Measurements from ENCODE around the gene HTR7.
A peak's percentile ranks its signal among the peaks of the same experiment; 100 is the strongest.

The HTR7 gene

DNA sequence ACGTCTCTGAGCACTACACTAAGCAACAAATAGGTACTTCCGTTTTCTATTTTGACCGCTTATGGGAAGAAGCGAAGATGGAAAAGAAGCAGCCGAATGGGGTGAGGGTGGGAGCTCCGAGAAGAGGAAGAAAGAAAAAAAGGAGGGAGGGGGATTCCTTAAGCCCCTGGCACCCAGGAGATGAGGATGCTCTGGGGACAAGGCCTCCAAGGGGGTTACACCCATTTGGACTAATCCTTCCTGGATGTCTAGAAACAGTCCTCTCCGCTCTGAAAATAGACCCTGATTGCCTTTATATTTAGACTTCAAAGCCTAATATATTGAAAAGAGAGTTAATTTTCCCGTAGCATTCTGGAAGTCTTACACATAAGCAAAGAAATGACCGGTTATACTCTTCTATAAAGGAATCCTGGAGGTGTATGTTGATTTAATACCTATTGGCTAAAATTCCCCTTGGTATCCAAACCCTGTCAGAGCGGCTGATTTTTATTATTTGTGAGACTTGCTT lies 676 bp upstream of the HTR7 start:
- no peak for DNase-seq
- Histone ChIP-seq H3K4me1 (ENCODE audit: insufficient read depth, low read length) (peaks cover 14% of the 10 kb centered on the region), H4K20me1 (ENCODE audit: insufficient read depth, low read length) (no peaks in the 10 kb centered on the region), H3K9me3 (ENCODE audit: insufficient read depth, low read length, severe bottlenecking) (no peaks in the 10 kb centered on the region), H3K4me3 (ENCODE audit: low read depth in 1 of 2, low read length in 2 of 2) (peak overlapping the region in 1 of 2 experiments; percentile 56; a peak in 2 of 4 replicates), H3K27me3 (ENCODE audit: insufficient read depth, low read length, poor library complexity) (peaks cover 80% of the 10 kb centered on the region), H3K36me3 (ENCODE audit: insufficient read depth, low read length) (no peaks in the 10 kb centered on the region), H3K79me2 (ENCODE audit: insufficient read depth, low read length) (no peaks in the 10 kb centered on the region), H3K4me2 (ENCODE audit: insufficient read depth, low read length) (peak overlapping the region; percentile 82), H3K9ac (ENCODE audit: low read depth, low read length) (0 out of 2 replicates have a peak overlapping the region, but pooled peaks have one; percentile 19), H2AFZ (ENCODE audit: low read depth, low read length) (peak overlapping the region; percentile 71; the same call in 1 of the 2 replicates), H3K27ac (ENCODE audit: low read length) (no peak overlapping the region)
- peak; percentile 7; the same call in 1 of the 3 replicates for ATAC-seq (ENCODE audit: insufficient read depth, low read depth)
- peak; percentile 94 for TF ChIP-seq EZH2 (IDR thresholded peaks at IDR 0.05; ENCODE audit: borderline replicate concordance, low read depth, low read length, severe bottlenecking)
- TF ChIP-seq, protein P1, sequence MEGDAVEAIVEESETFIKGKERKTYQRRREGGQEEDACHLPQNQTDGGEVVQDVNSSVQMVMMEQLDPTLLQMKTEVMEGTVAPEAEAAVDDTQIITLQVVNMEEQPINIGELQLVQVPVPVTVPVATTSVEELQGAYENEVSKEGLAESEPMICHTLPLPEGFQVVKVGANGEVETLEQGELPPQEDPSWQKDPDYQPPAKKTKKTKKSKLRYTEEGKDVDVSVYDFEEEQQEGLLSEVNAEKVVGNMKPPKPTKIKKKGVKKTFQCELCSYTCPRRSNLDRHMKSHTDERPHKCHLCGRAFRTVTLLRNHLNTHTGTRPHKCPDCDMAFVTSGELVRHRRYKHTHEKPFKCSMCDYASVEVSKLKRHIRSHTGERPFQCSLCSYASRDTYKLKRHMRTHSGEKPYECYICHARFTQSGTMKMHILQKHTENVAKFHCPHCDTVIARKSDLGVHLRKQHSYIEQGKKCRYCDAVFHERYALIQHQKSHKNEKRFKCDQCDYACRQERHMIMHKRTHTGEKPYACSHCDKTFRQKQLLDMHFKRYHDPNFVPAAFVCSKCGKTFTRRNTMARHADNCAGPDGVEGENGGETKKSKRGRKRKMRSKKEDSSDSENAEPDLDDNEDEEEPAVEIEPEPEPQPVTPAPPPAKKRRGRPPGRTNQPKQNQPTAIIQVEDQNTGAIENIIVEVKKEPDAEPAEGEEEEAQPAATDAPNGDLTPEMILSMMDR (IDR thresholded peaks at IDR 0.05; ENCODE audit: borderline replicate concordance, extremely low read depth, low read length, poor library complexity, severe bottlenecking), result no peak

GRCh38 chr10:90856964-90857634 lies 740 bp downstream of the HTR7 start:
- ATAC-seq (ENCODE audit: insufficient read depth, low read depth) (no peak), DNase-seq (no peak)
- Histone ChIP-seq H4K20me1 (ENCODE audit: insufficient read depth, low read length) (no peaks in the 10 kb centered on the region), H3K9me3 (ENCODE audit: insufficient read depth, low read length, severe bottlenecking) (no peaks in the 10 kb centered on the region), H3K36me3 (ENCODE audit: insufficient read depth, low read length) (no peaks in the 10 kb centered on the region), H3K4me3 (ENCODE audit: low read depth in 1 of 2, low read length in 2 of 2) (peak overlapping the region in 1 of 2 experiments; percentile 56; a peak in 2 of 4 replicates), H3K27ac (ENCODE audit: low read length) (no peak overlapping the region), H3K79me2 (ENCODE audit: insufficient read depth, low read length) (no peaks in the 10 kb centered on the region), H3K27me3 (ENCODE audit: insufficient read depth, low read length, poor library complexity) (peaks cover 80% of the 10 kb centered on the region), H2AFZ (ENCODE audit: low read depth, low read length) (no peak overlapping the region), H3K9ac (ENCODE audit: low read depth, low read length) (peak overlapping the region; percentile 36; the same call in 1 of the 2 replicates), H3K4me2 (ENCODE audit: insufficient read depth, low read length) (peak overlapping the region; percentile 82), H3K4me1 (ENCODE audit: insufficient read depth, low read length) (peaks cover 14% of the 10 kb centered on the region)
- TF ChIP-seq, protein P1 (IDR thresholded peaks at IDR 0.05; ENCODE audit: borderline replicate concordance, extremely low read depth, low read length, poor library complexity, severe bottlenecking), result no peak
- TF ChIP-seq EZH2 (IDR thresholded peaks at IDR 0.05; ENCODE audit: borderline replicate concordance, low read depth, low read length, severe bottlenecking), result no peak

GRCh38 chr10:90856261-90856660 lies 1.6 kb downstream of the HTR7 start:
- Histone ChIP-seq H4K20me1 (ENCODE audit: insufficient read depth, low read length) (no peaks in the 10 kb centered on the region), H2AFZ (ENCODE audit: low read depth, low read length) (no peak overlapping the region), H3K9ac (ENCODE audit: low read depth, low read length) (no peak overlapping the region), H3K4me1 (ENCODE audit: insufficient read depth, low read length) (peaks cover 14% of the 10 kb centered on the region), H3K4me3 (ENCODE audit: low read depth in 1 of 2, low read length in 2 of 2) (no peak overlapping the region), H3K9me3 (ENCODE audit: insufficient read depth, low read length, severe bottlenecking) (no peaks in the 10 kb centered on the region), H3K4me2 (ENCODE audit: insufficient read depth, low read length) (no peak overlapping the region), H3K36me3 (ENCODE audit: insufficient read depth, low read length) (no peaks in the 10 kb centered on the region), H3K27me3 (ENCODE audit: insufficient read depth, low read length, poor library complexity) (peaks cover 71% of the 10 kb centered on the region), H3K27ac (ENCODE audit: low read length) (no peak overlapping the region), H3K79me2 (ENCODE audit: insufficient read depth, low read length) (no peaks in the 10 kb centered on the region)
- TF ChIP-seq, protein P1 (IDR thresholded peaks at IDR 0.05; ENCODE audit: borderline replicate concordance, extremely low read depth, low read length, poor library complexity, severe bottlenecking), result no peak
- TF ChIP-seq EZH2 (IDR thresholded peaks at IDR 0.05; ENCODE audit: borderline replicate concordance, low read depth, low read length, severe bottlenecking), result no peak
- DNase-seq, result no peak
- no peak for ATAC-seq (ENCODE audit: insufficient read depth, low read depth)

Data from DND-41 (cell line).